GM12878 (cell line): ENCODE data around the gene ABCC4.

Experiments used
- CREM ChIP-seq: IDR thresholded peaks from 2 replicates; pipeline ENCODE4 v1.6.1; 2014; ENCODE audit warnings: antibody characterized with exemption, low read depth
- FOS ChIP-seq: IDR thresholded peaks from 3 replicates; pipeline ENCODE4 v1.6.1; 2011; ENCODE audit warnings: borderline replicate concordance; ENCODE audit not compliant: insufficient read length; ENCODE audit errors: extremely low read depth

- TF ChIP-seq FOS = no peak
- TF ChIP-seq CREM = no peak
Observed at GRCh38 chr13:95156208-95156607, 145.0 kb downstream of the ABCC4 start.
